SK-N-MC (cell line): ENCODE measurements around the gene TEX19.

Source experiments
- EZH2 ChIP-seq: fragments of 200-600 bp; sonication (generic); IDR thresholded peaks from one replicate; pipeline ENCODE4 v1.6.1; 2017; ENCODE audit warnings: antibody characterized with exemption
- POLR2AphosphoS5 ChIP-seq: IDR thresholded peaks from 2 replicates; pipeline ENCODE4 v1.6.1; 2012; ENCODE audit warnings: mild to moderate bottlenecking, low read depth, low read length, borderline replicate concordance

DNA sequence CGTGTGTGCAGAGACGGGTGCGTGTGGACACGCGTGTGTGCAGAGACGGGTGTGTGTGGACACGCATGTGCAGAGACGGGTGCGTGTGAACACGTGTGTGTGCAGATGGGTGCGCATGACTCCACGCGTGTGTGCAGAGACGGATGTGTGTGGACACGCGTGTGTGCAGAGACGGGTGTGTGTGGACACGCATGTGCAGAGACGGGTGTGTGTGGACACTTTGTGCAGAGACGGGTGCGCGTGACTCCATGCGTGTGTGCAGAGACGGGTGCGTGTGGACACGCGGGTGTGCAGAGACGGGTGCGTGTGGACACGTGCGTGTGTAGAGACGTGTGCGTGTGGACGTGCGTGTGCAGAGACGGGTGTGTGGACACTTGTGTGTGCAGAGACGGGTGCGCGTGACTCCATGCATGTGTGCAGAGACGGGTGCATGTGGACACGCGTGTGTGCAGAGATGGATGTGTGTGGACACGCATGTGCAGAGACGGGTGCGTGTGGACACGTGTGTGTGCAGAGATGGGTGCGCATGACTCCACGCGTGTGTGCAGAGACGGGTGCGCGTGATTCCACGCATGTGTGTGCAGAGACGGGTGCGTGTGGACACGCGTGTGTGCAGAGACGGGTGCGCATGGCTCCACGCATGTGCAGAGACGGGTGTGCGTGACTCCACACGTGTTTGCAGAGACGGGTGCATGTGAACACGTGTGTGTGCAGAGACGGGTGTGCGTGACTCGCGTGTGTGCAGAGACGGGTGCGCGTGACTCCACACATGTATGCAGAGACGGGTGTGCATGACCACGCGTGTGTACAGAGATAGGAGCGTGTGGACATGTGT lies 40.1 kb upstream of the TEX19 start:
- TF ChIP-seq EZH2 (no peak), POLR2AphosphoS5 (no peak)
